Colonic mucosa (tissue), 4 donors: ENCODE measurements around the gene RGSL1. TPM values are rescaled to one million over a fixed set of nuclear protein-coding genes. Genes with fewer than 3 reads are reported as not detected.
A peak's percentile ranks its signal among the peaks of the same experiment; 100 is the strongest.
"Not testable (repeated sequence)": the region's sequence is repeated elsewhere in the genome, so short reads cannot be mapped to it uniquely, and the experiment has no call there.

ENCODE experiments used
- DNase-seq: peaks from one replicate; pipeline ENCODE4 v3.0.0-alpha.2; 2020
- H3K27ac ChIP-seq: fragments of 200-600 bp; one replicate; pipeline ENCODE4 v1.8.0; 2021
- H3K27me3 ChIP-seq: fragments of 200-600 bp; one replicate; pipeline ENCODE4 v1.8.0; 2021
- H3K36me3 ChIP-seq: fragments of 200-600 bp; one replicate; pipeline ENCODE4 v1.8.0; 2021
- H3K4me1 ChIP-seq: fragments of 200-600 bp; one replicate; pipeline ENCODE4 v1.8.0; 2021; ENCODE audit warnings: mild to moderate bottlenecking
- H3K4me3 ChIP-seq: fragments of 200-600 bp; one replicate; pipeline ENCODE4 v1.8.0; 2021
- H3K9ac ChIP-seq, 2 donors: one replicate each; pipeline ENCODE4 v1.7.0; 2013; ENCODE audit warnings: control low read depth in 2 of 2, low read depth in 2 of 2, low read length in 2 of 2
- H3K9me3 ChIP-seq: fragments of 200-600 bp; one replicate; pipeline ENCODE4 v1.8.0; 2021
- intact Hi-C: fragments of 100-400 bp; cut with DNase I; formaldehyde crosslinking; loops from one replicate; pipeline ENCODE4 v1.14.1; 2022
- total RNA-seq, 2 donors: library from RNA; stranded (reverse); fragmentation: NEBNext Ultra II Directional in 1 of 2; extraction: Animal tissue kit (Norgen Biotek cat#: 25700) in 1 of 2; gene quantifications; one replicate each; pipeline ENCODE4 v1.2.1, GENCODE V29; 2021
- TF ChIP-seq, protein P1 (sequence below): fragments of 200-600 bp; IDR thresholded peaks from one replicate; pipeline ENCODE4 v1.8.0; 2022; ENCODE audit warnings: antibody characterized with exemption, mild to moderate bottlenecking
- donor health status: healthy.
- donor health status: DM: no; HTN: no; CAD: no.
- donor health status: DM: no; HTN: no; CAD: no.

The RGSL1 gene
- total RNA-seq, 2 donors from 2014 or later = not detected

DNA sequence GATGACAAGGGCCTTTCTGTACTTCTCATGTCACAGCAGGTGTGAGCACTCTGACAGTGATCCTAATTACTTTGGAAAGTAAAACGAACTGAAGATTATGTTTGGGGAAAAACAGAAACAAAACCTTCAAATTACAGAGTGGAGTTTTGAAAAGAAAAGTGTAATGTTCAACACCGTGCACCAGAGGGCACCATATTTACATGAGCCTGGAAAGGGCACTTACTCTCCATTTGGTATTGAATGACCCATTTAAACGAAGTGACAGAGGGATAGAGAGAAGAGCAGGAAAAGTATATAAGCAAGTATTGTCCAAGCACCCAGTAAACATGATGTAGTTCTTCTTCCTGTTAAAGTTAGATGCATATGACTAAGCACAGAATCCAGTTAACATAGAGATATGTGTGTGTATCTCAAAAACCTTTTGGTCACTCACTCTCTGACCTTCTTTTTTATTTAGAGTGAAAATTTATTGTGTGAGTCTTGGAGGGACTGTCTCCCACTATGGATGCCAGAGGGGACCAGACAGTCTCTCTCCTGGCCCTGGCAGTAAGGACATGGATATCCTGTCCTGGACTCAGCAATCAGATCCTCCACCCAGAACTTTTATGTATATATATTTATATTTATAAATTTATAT, 3.8 kb upstream of the RGSL1 start:
- peak; percentile 48 for DNase-seq
- H3K27me3 ChIP-seq = no peaks in the 10 kb centered on the region
- H3K36me3 ChIP-seq = no peaks in the 10 kb centered on the region
- H3K27ac ChIP-seq = no peak overlapping the region
- intact Hi-C loops = loop anchor here (5.0 kb wide), 2 partner anchors 146 to 341 kb away; partner anchors contain the start of gene NPL
- no peak overlapping the region for H3K9ac ChIP-seq
- TF ChIP-seq, protein P1, sequence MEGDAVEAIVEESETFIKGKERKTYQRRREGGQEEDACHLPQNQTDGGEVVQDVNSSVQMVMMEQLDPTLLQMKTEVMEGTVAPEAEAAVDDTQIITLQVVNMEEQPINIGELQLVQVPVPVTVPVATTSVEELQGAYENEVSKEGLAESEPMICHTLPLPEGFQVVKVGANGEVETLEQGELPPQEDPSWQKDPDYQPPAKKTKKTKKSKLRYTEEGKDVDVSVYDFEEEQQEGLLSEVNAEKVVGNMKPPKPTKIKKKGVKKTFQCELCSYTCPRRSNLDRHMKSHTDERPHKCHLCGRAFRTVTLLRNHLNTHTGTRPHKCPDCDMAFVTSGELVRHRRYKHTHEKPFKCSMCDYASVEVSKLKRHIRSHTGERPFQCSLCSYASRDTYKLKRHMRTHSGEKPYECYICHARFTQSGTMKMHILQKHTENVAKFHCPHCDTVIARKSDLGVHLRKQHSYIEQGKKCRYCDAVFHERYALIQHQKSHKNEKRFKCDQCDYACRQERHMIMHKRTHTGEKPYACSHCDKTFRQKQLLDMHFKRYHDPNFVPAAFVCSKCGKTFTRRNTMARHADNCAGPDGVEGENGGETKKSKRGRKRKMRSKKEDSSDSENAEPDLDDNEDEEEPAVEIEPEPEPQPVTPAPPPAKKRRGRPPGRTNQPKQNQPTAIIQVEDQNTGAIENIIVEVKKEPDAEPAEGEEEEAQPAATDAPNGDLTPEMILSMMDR = peak; percentile 56
- no peaks in the 10 kb centered on the region for H3K9me3 ChIP-seq
- H3K4me3 ChIP-seq = no peak overlapping the region
- no peaks in the 10 kb centered on the region for H3K4me1 ChIP-seq

DNA sequence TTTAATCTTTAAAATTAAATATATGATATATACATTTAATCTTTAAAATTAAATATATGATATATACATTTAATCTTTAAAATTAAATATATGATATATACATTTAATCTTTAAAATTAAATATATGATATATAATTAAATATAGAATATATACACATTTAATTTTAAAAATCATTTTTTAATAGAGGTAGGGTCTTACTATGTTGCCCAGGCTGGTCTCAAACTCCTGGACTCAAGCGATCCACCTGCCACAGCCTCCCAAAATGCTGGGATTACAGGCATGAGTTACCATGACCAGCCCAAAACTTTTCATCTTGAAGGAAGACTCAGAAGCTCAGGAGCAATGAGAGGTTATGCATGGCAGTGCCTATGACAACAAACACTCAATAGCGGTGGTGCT, 2.8 kb upstream of the RGSL1 start:
- not testable (repeated sequence) for H3K9me3 ChIP-seq, H3K4me3 ChIP-seq, H3K27me3 ChIP-seq, H3K36me3 ChIP-seq, H3K27ac ChIP-seq, DNase-seq, H3K9ac ChIP-seq, H3K4me1 ChIP-seq
- intact Hi-C loops = loop anchor here (5.0 kb wide), 2 partner anchors 145 to 340 kb away; partner anchors contain the start of gene NPL

DNA sequence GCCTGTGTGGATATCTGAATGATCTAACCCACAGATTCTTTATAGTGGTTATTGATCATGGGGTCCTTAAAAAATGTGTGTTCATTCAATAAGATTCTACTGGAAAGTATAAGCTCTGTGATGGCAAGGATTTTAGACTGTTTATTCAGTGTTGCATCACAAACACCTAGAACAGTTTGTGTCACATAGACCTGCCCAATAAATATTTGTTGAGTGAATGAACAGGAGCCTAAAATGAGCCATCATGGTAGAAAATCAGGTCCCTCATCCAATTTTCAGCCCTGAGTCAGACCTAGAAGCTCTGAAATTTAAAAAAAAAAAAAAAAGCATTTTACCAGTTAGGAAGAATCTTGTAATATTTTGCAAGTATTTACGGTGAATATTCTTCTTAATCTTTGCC, 2.3 kb upstream of the RGSL1 start:
- Histone ChIP-seq H3K27me3 (no peaks in the 10 kb centered on the region), H3K9ac (no peak overlapping the region), H3K4me1 (no peaks in the 10 kb centered on the region), H3K9me3 (no peaks in the 10 kb centered on the region), H3K36me3 (no peaks in the 10 kb centered on the region), H3K27ac (no peak overlapping the region), H3K4me3 (no peak overlapping the region)
- TF ChIP-seq, protein P1 = no peak
- intact Hi-C loops = loop anchor here (5.0 kb wide), 2 partner anchors 145 to 340 kb away; partner anchors contain the start of gene NPL
- DNase-seq = no peak

DNA sequence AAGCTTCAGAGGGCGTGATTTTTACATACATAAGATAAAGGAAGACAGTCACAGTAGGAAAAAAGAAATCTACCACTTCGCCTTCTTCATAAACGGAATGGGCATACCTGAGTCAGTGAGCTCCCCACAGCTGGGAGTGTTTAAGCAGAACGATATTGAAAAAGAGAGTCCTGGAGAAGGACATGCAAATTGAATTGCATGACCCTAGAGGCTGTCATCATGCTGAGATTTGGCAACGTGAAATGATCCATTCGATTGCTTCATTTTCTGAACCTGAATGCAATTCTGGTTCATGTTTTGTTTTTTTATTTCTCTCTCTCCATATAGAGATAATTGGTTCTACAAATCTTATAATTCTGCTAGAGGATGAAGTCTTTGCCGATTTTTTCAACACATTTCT, 3.7 kb downstream of the RGSL1 start:
- H3K4me1 ChIP-seq = no peaks in the 10 kb centered on the region
- TF ChIP-seq, protein P1 = no peak
- no peak overlapping the region for H3K27ac ChIP-seq
- H3K36me3 ChIP-seq = no peaks in the 10 kb centered on the region
- intact Hi-C loops = no loop called here
- no peak overlapping the region for H3K9ac ChIP-seq
- no peaks in the 10 kb centered on the region for H3K27me3 ChIP-seq
- H3K4me3 ChIP-seq = no peak overlapping the region
- no peak for DNase-seq
- H3K9me3 ChIP-seq = no peaks in the 10 kb centered on the region

DNA sequence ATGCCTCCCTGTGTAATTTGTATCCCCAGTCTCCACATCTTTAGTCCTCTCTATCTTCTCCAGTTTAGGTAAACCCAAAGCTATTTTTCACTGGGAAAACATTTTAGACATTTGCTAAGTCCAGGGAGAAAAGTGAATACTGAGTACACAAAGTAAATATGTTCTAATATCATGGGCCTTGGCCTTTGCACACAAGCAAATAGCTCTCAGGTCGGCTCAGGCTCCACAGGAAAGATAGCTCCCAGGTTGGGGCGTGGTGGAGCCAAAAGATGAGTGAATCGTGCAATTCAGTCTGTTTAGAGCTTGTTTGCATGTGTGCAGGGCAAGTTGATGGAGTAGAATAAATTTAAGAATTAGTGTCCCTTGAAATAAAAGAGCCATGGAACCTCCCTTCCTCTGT, 7.9 kb downstream of the RGSL1 start:
- Histone ChIP-seq H3K9ac (no peak overlapping the region), H3K27ac (no peak overlapping the region), H3K27me3 (no peaks in the 10 kb centered on the region), H3K36me3 (no peaks in the 10 kb centered on the region), H3K4me1 (no peaks in the 10 kb centered on the region), H3K9me3 (no peaks in the 10 kb centered on the region), H3K4me3 (no peak overlapping the region)
- intact Hi-C loops = no loop called here
- no peak for DNase-seq
- TF ChIP-seq, protein P1 = no peak

DNA sequence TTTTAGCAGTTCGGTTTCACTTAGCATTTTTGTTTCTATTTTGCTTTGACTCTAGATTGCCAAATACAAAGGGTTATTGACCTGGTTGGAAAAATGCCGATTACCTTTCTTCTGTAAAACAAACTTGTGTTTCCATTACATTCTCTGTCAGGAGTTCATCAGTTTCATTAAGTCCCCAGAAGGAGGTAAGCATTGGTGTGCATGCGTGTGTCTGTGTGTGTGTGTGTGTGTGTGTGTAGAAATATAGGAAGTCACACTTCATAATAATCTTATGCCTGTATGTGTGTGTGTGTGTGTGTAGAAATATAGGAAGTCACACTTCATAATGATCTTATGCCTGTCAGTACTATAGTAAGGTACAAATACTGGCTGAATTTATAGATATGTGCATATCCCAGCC, 10.0 kb downstream of the RGSL1 start:
- no peaks in the 10 kb centered on the region for H3K36me3 ChIP-seq
- no peaks in the 10 kb centered on the region for H3K9me3 ChIP-seq
- no peaks in the 10 kb centered on the region for H3K27me3 ChIP-seq
- intact Hi-C loops = no loop called here
- H3K4me3 ChIP-seq = no peak overlapping the region
- no peak overlapping the region for H3K9ac ChIP-seq
- no peak overlapping the region for H3K27ac ChIP-seq
- no peak for DNase-seq
- TF ChIP-seq, protein P1 = no peak
- H3K4me1 ChIP-seq = no peaks in the 10 kb centered on the region
